OCI-LY3 (cell line): ENCODE data around the gene SEMA5A.

Source experiments
- H2AFZ ChIP-seq: fragments of 200-600, 300-600 bp; shearing (Covaris generic); 2 replicates; pipeline ENCODE4 v1.6.0; 2014; ENCODE audit warnings: antibody characterized with exemption, low read depth, low read length
- H3K27ac ChIP-seq: fragments of 200-600, 300-600 bp; sonication (generic); 2 replicates; pipeline ENCODE4 v1.5.1; 2014; ENCODE audit warnings: mild to moderate bottlenecking, low read length, moderate library complexity, mixed read lengths
- H3K27me3 ChIP-seq: fragments of 200-600, 300-600 bp; sonication (generic); 2 replicates; pipeline ENCODE4 v1.6.1; 2014; ENCODE audit warnings: low read depth, low read length, mixed read lengths
- H3K36me3 ChIP-seq: fragments of 200-600, 300-600 bp; sonication (generic); replicated peaks from 2 replicates; pipeline ENCODE3; 2014; ENCODE audit warnings: low read depth, low read length, mixed read lengths
- H3K4me1 ChIP-seq: fragments of 300-600, 200-600 bp; sonication (generic); 2 replicates; pipeline ENCODE4 v1.6.1; 2014; ENCODE audit warnings: low read length, mixed read lengths
- H3K4me2 ChIP-seq: fragments of 200-600, 300-600 bp; sonication (generic); 2 replicates; pipeline ENCODE4 v1.6.1; 2014; ENCODE audit warnings: low read length, mixed read lengths
- H3K4me3 ChIP-seq: fragments of 300-600, 200-600 bp; sonication (generic); 2 replicates; pipeline ENCODE4 v1.5.1; 2014; ENCODE audit warnings: antibody characterized with exemption, mild to moderate bottlenecking, low read length, moderate library complexity
- H3K79me2 ChIP-seq: fragments of 300-600, 200-600 bp; shearing (Covaris generic); 2 replicates; pipeline ENCODE4 v1.6.1; 2014; ENCODE audit warnings: mild to moderate bottlenecking, low read length, mixed read lengths
- H3K9ac ChIP-seq: fragments of 300-600, 200-600 bp; shearing (Covaris generic); 2 replicates; pipeline ENCODE4 v1.6.0; 2014; ENCODE audit warnings: mild to moderate bottlenecking, low read length, moderate library complexity
- H3K9me3 ChIP-seq: fragments of 200-600, 300-600 bp; shearing (Covaris generic); 2 replicates; pipeline ENCODE4 v1.6.1; 2014; ENCODE audit warnings: low read length, mixed read lengths; ENCODE audit not compliant: insufficient read depth
- H4K20me1 ChIP-seq: fragments of 200-600, 300-600 bp; sonication (generic); 2 replicates; pipeline ENCODE4 v1.6.1; 2016; ENCODE audit warnings: low read length, mixed read lengths; ENCODE audit not compliant: insufficient read depth
- CTCF ChIP-seq: fragments of 200-600, 300-600 bp; sonication (generic); IDR thresholded peaks from 2 replicates; pipeline ENCODE4 v1.5.1; 2014; ENCODE audit warnings: antibody characterized with exemption, low read length, low read depth
- EZH2phosphoT487 ChIP-seq: fragments of 200-600 bp; shearing (Covaris generic); IDR thresholded peaks from 2 replicates; pipeline ENCODE4 v1.6.1; 2018; ENCODE audit warnings: antibody characterized with exemption, mixed run types, low read depth

The SEMA5A gene

GRCh38 chr5:9394221-9394620 is 151.7 kb downstream of the SEMA5A start:
- H4K20me1 ChIP-seq: no peaks in the 10 kb centered on the region
- no peaks in the 10 kb centered on the region for H3K36me3 ChIP-seq
- no peak overlapping the region for H2AFZ ChIP-seq
- no peak overlapping the region for H3K4me3 ChIP-seq
- no peak overlapping the region for H3K9ac ChIP-seq
- H3K79me2 ChIP-seq: no peaks in the 10 kb centered on the region
- no peaks in the 10 kb centered on the region for H3K4me1 ChIP-seq
- TF ChIP-seq EZH2phosphoT487 (no peak), CTCF (no peak)
- H3K27me3 ChIP-seq: no peaks in the 10 kb centered on the region
- H3K9me3 ChIP-seq: no peaks in the 10 kb centered on the region
- H3K4me2 ChIP-seq: no peak overlapping the region
- no peak overlapping the region for H3K27ac ChIP-seq

- no peak overlapping the region for H3K27ac ChIP-seq
Observed at GRCh38 chr5:9392625-9393024, 153.2 kb downstream of the SEMA5A start.

GRCh38 chr5:9391080-9391479 is 154.8 kb downstream of the SEMA5A start:
- H3K9me3 ChIP-seq: no peaks in the 10 kb centered on the region
- no peak overlapping the region for H3K27ac ChIP-seq
- no peaks in the 10 kb centered on the region for H3K27me3 ChIP-seq
- H3K4me3 ChIP-seq: no peak overlapping the region
- H3K36me3 ChIP-seq: no peaks in the 10 kb centered on the region
- H2AFZ ChIP-seq: no peak overlapping the region
- H4K20me1 ChIP-seq: no peaks in the 10 kb centered on the region
- no peak overlapping the region for H3K4me2 ChIP-seq
- H3K79me2 ChIP-seq: no peaks in the 10 kb centered on the region
- H3K4me1 ChIP-seq: no peaks in the 10 kb centered on the region
- H3K9ac ChIP-seq: no peak overlapping the region
- TF ChIP-seq EZH2phosphoT487 (no peak), CTCF (no peak)

More at GRCh38 chr5:9392625-9393024, 153.2 kb downstream of the SEMA5A start:
- Histone ChIP-seq H3K79me2 (no peaks in the 10 kb centered on the region), H3K36me3 (no peaks in the 10 kb centered on the region), H3K4me1 (no peaks in the 10 kb centered on the region), H3K9ac (no peak overlapping the region), H4K20me1 (no peaks in the 10 kb centered on the region), H3K9me3 (no peaks in the 10 kb centered on the region), H3K27me3 (no peaks in the 10 kb centered on the region), H3K4me2 (no peak overlapping the region), H2AFZ (no peak overlapping the region), H3K4me3 (no peak overlapping the region)
- no peak for TF ChIP-seq CTCF
- no peak for TF ChIP-seq EZH2phosphoT487

GRCh38 chr5:9390113-9390512 is 155.8 kb downstream of the SEMA5A start:
- no peak overlapping the region for H3K27ac ChIP-seq
- no peak overlapping the region for H3K4me2 ChIP-seq
- no peak overlapping the region for H3K4me3 ChIP-seq
- H3K9me3 ChIP-seq: no peaks in the 10 kb centered on the region
- no peaks in the 10 kb centered on the region for H3K79me2 ChIP-seq
- H3K9ac ChIP-seq: no peak overlapping the region
- H3K4me1 ChIP-seq: no peaks in the 10 kb centered on the region
- no peak overlapping the region for H2AFZ ChIP-seq
- no peaks in the 10 kb centered on the region for H3K27me3 ChIP-seq
- H4K20me1 ChIP-seq: no peaks in the 10 kb centered on the region
- H3K36me3 ChIP-seq: no peaks in the 10 kb centered on the region
- no peak for TF ChIP-seq EZH2phosphoT487
- TF ChIP-seq CTCF: no peak
